ENCODE results near the gene MAN2B2.
"Not testable (repeated sequence)": the region's sequence is repeated elsewhere in the genome, so short reads cannot be mapped to it uniquely, and the experiment has no call there.

The MAN2B2 gene

DNA sequence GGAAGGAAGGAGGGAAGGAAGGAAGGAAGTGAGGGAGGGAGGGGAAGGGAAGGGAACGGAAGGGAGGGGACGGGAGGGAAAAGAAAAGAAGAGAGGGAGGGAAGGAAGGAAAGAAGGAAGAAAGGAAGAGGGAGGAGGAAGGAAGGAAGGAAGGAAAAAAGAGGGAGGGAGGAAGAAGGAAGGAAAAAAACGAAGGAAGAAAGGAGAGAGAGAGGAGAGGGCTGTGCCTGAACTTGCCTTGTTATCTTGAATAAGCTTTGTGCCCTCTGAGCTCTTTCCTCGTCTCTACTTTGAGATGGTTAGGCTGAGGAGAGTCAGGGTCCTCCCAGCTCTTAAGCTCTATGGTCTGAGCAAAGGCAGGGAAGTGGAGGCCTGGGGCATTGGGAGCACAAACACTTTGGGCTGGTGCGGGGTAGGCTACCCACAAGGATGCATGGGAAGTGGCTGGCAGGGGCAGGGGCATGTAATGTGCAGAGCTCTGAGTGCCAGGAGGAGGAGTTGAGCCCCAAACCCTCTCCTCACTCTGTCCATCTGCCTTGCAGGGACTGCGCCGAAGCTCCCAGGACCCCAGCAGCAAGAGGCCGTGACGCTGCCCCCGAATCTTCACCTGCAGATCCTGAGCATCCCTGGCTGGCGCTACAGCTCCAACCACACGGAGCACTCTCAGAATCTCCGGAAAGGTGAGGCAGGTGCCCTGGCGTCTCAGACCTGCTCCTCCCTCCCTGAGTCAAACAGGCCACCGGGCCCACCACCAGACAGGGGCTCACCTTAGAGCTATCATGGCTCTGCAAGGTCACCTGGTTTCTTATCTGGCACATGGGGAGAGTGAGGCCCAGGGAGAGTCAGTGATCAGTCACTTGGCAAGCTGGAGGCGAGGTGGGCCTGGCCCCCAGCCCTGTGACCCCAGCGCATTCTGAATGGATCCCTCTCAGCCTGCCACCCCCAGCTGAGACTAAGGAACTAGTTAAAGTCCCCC is 39.0 kb downstream of the MAN2B2 start:
- DNase-seq (ENCODE audit: low read depth in 1 of 2, low spot score in 1 of 2), result no peak

DNA sequence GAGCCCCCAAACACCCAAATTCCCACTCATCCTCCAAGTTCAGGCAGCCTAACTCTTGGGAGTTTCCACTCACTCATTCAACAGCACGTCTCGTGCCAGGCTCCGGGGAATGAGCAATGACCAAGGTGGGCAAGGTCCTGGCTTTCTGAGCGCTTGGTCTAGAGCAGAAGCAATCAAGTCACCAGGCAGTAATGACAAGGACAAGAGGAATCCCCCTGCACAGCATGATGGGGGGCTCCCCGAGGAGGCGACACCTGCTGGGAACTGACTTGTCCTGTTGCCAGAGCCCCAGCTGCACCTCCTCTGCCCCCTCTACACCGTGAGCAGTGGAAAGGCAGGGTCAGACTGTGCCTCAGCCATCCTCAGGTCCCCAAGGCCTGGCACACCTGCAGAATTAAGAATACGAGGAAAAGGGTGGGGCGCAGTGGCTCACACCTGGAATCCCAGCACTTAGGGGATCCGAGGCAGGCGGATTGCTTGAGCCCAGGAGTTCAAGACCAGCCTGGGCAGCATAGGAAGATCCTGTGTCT is 39.8 kb downstream of the MAN2B2 start:
- no peak for DNase-seq (ENCODE audit: low read depth in 1 of 2, low spot score in 1 of 2)

DNA sequence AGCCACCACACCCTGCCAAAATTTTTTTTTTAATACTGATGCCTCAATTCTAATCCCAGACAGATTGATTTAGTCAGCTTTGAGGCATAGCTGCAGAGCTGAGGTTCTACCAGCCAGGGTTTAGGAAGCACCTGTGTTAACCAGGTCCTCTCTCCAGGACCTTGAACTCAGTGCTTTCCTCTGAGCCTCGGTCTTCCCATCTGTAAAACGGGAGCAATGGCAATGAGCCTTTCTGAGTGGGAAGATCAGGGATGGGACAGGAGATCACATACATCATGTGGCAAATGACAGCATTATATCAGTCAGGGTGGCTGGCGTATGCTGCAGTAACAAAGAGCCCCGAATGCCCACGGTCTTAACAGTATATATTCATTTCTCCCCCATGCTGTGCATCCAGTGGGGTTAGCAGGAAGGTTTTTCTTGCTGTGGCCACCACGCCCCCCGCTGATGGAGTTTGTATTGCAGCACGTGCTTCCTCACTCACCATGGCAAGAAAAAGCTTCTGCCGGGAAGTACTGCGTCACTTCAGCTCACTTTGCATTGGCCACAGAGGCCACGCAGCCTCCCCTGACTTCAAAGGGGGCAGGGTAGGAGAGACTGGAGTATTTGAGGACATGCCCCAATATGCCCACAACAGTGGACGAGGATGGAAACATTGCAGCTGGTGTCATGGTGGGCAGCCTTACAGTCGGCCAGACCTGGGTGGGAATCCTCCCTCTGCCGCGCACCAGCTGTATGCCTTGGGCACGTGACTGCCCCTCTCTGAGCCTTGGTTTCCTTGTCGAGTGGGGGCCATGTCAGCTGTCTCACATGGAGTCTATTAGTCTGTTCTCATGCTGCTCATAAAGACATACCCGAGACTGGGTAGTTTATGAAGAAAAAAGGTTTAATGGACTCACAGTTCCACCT is 41.4 kb downstream of the MAN2B2 start:
- no peak for DNase-seq (ENCODE audit: low read depth in 1 of 2, low spot score in 1 of 2)

DNA sequence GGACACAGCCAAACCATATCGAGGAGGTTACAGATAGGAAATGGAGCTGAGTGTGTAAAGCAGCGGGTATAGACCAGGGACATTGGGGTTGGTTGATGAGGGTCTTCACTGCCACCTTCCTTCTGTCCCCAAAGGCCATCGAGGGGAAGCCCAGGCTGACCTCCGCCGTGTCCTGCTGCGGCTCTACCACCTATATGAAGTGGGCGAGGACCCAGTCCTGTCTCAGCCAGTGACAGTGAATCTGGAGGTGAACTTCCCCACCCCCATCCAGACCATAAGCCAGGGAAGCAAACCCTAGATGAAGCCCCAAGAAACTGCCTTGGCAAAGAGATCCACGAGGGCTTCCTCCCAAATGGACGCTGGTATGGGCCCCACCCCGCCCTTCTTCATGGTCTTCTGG is 42.3 kb downstream of the MAN2B2 start:
- DNase-seq (ENCODE audit: low read depth in 1 of 2, low spot score in 1 of 2), result no peak

DNA sequence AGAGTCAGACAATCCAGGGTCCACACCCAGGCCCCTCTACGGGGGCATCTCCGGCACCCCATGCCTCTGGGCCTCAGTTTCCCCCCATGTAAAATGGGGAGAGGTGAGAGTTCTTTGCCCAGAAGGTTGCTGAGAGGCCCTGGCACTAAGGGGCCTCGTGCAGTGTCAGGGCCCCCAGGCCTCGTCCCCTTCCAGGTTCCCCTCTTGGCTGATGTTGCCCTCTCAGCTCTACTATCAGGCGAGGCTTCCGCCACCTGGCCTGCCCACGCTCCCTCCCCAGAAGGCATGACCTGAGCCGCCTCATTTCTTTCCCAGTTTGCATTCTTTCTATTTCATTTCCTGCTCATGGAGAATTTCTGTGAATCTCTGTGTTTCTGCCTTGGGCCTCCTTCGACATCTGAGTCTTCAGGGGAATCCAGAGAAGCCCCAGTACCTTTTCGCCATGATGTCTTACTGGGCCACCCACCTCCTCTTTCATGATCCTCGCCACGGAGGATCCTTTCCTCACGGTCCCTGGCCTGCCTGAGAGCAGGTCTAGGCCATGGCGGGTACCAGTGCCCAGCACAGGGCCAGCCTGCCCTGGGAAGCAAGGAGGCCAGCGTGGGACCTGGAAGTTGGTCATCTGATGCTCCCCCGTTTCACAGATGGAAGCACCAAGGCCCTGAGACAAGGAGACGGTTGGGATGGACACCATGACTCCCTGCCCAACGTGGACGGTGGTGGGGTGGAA is 43.6 kb downstream of the MAN2B2 start:
- DNase-seq (ENCODE audit: low read depth in 1 of 2, low spot score in 1 of 2), result no peak

DNA sequence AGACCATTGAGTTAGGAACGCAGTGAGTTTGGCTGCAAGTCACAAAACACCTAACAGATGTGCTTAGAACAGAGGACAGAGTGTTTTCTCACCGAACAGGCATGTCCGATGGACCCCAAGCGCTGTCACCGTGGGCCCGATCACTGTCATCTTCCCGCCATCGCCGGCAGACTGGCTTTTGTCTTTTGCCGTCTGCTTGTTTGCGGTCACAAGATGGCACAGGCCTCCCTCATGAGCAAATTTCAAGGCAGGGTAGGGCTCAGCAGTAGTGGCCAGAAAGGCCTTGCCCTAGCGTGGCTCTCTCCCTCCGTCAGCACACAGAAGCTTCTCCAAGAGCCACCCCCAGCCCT is 44.1 kb downstream of the MAN2B2 start:
- DNase-seq (ENCODE audit: low read depth in 1 of 2, low spot score in 1 of 2), result no peak

DNA sequence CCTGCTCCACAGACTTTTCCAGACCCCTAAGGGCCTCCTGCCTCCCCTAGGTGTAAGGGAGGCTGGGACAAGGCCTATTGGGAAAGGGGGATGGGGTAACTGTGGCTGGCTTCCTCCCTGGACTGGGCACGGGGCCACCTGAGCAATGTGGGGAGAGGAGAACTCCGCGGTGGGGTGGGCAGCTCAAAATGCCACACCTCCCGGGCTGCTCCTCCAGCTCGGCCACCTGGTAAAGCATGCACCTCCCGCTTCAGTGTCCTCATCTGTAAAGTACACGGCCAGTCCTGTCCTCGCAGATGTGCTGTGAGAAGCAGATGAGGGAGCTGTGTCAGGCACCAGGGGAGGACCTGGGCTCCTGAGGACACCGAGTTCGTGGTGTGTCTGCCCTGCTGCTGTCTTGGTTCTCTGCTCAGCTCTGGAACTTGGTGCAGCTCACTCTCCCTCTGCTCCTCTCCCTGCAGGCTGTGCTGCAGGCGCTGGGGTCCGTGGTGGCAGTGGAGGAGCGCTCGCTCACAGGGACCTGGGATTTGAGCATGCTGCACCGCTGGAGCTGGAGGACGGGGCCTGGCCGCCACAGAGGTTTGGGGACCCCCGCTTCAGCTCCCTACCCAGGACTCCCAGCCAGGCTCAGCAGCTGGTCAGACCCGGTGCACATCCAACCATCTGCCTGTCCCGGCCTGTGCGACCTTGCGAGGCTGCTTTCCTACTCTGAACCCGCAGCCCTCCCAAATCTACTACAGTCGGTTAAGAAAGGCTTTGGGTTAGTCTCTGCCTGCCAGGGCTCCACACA is 44.7 kb downstream of the MAN2B2 start:
- no peak for DNase-seq (ENCODE audit: low read depth in 1 of 2, low spot score in 1 of 2)

DNA sequence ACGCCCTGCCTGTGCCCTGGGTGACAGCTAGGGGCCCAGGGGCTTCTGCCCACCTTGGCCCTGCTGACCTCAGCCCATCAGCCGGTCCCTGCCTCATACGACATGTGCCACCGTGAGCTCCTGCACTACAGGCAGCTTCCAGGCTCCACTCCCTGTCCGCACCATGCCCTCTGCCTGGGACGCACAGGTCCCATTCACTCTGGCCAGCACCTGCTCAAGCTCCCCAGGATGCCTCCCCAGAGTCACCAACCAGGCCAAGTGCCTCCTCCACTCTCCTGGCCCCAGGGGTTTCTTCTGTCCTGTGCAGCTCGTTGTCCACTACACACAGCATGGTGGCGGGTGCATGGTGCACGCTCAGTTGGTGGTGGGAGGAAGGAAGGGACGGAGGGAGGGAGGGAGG is 45.3 kb downstream of the MAN2B2 start:
- no peak for DNase-seq (ENCODE audit: low read depth in 1 of 2, low spot score in 1 of 2)

DNA sequence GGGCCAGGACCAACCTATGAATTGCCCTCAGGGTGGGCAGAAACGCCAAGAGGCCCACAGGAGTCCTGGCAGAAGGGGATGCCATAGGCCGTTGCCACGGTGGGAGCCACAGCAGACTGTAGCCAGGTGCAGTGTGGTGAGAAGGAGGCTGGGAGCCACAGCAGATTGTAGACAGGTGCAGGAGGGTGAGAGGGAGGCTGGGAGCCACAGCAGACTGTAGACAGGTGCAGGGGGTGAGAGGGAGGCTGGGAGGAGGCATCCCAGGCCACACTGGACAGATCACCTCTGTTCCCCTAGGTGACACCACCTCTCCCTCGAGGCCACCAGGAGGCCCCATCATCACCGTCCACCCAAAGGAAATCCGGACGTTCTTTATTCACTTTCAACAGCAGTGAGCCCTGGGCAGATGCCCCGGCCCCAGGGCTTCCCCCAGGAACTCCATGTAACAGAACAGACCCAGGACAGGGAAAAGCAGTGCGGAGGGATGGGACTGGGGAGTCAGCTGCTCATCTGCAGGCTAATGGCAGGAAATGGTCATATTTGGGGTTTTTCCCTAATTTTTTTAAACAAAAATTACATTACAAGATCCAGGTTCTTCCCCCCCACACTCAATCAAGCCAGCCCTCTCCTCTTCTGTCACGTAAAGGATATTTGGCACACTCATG is 46.0 kb downstream of the MAN2B2 start:
- no peak for DNase-seq (ENCODE audit: low read depth in 1 of 2, low spot score in 1 of 2)

DNA sequence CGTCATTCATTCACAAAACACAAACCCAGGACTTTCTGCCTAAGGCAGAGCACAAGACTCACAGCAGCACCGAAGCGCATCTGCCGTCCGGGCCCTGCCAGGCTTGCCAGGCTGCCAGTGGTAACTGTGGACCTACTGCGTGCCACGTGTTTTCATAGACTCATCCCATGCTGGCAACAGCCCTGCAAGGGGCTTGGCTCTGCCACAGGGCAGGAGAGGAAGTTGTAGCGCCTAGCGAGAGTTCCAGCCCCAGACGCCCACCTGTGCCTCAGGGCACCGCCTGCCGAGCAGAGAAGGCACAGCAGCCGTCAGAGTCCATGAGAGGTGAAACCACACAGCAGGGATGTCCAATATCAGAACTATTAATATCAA is 46.6 kb downstream of the MAN2B2 start:
- no peak for DNase-seq (ENCODE audit: low read depth in 1 of 2, low spot score in 1 of 2)

DNA sequence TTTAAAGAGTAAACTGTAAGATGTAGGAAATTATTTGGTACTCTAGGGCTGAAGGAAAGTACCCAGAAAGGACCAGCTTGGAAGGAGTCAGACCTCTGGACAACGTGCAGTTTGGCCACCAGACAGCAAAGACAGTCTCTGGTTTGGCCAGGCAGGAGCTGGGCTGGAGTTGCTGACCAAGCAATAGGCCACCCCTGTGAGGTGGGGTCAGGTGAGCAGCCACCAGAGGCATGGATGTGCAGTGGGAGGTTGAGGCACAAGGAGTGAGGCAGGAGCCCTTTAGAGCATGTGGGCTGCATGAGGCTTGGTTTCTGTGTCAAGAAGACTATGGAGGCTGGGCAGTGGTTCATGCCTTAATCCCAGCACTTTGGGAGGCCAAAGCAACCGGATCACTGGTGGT is 47.8 kb downstream of the MAN2B2 start:
- no peak for DNase-seq (ENCODE audit: low read depth in 1 of 2, low spot score in 1 of 2)

DNA sequence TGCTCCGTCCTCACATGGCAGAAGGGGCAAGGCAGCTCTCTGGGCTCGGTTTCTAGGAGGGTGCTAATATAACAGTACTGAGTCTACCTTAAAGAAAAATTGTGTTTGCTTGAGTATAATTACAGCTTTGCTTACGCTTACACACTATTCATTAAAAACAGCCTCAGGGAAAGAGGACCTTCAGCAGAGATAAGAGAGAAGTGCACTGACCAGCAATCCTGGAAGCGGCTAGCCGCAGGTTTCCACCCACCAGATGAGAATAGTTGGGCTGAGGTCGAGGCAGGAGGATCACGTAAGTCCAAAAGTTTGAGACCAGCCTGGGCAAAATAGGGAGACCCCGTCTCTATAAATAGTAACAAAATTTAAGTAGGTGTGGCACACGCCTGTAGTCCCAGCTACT is 50.3 kb downstream of the MAN2B2 start:
- no peak for DNase-seq (ENCODE audit: low read depth in 1 of 2, low spot score in 1 of 2)

DNA sequence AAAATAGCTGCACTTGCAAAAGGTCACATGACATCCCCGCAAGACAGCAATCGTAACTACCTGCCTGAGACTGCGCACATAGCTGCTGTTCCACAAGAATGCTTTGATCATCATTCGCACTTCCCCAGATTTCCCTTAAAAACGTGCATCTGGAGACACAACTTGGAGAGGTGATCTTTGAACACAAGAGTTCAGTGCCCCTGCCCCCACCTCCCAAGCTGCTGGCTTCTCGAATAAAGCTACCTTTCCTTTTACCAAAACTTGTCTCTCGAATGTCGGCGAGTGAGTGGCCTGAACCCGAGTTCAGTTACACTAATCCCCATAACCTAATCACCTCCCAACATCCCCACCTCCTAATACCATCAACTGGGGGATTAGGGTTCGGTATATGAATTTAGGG is 51.1 kb downstream of the MAN2B2 start:
- no peak for DNase-seq (ENCODE audit: low read depth in 1 of 2, low spot score in 1 of 2)

DNA sequence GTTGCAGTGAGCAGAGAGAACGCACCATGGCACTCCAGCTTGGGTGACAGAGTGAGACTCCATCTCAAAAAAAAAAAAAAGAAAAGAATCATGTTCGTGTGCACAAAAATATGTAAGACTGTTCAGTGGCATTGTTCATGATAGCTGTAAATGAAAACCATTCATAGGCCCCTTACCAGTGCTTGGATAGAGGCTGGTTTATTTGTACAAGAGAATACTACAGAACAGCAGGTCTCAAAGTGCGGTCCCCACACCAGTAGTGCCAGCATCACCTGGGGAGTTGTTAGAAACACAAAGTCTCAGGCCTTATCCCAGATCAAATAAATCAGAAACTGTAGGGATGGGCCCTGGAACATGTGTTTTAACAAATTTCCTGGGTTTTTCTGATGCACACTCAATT is 52.8 kb downstream of the MAN2B2 start:
- DNase-seq (ENCODE audit: low read depth in 1 of 2, low spot score in 1 of 2), result no peak

DNA sequence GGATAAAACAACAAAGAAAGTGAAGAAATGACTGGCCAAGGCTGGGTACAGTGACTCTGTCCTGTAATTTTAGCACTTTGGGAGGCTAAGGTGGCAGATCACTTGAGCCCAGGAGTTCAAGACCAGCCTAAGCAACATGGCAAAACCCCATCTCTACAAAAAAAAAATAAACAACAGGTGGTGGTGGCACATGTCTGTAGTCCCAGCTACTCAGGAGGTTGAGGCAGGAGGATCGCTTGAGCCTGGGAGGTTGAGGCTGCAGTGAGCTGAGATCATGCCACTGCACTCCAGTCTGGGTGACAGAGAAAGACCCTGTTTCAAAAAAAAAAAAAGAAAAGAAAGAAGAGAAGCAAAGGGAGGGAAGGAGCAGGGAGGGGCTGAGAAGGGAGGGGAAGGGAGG is 53.5 kb downstream of the MAN2B2 start:
- DNase-seq (ENCODE audit: low read depth in 1 of 2, low spot score in 1 of 2), result not testable (repeated sequence)

DNA sequence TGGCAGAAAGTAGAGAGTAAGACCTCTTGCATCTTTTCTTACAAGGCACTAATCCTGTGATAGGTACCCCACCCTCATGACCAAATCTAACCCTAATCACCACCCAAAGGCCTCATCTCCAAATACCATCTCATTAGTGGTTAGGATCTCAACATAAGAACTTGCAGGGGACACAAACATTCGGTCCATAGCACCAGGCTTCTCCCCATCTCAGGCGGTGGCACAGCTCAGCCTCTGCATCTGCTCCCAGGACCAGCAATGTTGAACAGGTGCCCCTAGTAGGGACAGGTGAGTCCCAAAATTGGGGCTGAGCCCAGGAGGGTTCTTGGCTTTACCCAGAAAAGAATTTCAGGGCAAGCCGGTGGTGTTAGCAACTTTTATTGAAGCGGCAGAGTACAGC is 57.1 kb downstream of the MAN2B2 start:
- no peak for DNase-seq (ENCODE audit: low read depth in 1 of 2, low spot score in 1 of 2)

DNA sequence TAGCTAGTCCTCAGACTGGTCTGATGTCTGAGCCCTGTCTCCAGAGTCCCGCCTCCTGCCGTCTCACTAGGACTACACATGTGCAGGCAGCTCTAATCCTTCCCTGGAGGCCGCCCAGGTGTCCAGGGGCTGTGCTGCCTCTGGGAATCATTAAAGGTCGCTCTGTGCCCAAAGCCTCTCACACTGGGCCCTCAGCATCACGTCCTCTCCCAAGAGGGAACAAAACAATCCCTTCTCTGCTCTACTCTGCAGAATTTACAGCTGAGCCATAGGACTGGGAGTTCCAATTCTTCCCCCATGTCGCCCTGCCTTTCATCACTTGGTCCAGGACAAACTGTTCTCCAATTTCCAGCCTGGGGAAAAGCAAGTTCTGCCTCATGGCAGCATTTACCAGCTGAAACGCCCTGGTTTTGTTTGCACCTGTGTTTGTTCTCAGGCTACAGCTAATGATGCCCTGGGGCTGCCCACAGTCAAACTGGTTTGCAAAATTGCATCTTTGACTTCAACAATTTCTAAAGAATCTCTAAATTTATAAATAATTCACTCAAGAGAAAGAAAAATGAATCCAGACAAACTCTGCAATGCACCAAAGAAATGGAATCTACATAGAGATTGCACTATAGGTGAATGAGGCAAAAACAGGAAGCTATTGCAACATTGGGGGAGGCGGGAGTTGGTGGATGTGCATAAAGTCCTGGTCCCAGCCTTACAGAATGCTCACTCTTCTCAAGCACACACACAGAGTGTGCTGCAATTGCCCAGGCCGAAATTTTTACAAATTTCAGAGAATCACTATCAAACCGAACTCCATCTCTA is 58.3 kb downstream of the MAN2B2 start:
- DNase-seq (ENCODE audit: low read depth in 1 of 2, low spot score in 1 of 2), result no peak

DNA sequence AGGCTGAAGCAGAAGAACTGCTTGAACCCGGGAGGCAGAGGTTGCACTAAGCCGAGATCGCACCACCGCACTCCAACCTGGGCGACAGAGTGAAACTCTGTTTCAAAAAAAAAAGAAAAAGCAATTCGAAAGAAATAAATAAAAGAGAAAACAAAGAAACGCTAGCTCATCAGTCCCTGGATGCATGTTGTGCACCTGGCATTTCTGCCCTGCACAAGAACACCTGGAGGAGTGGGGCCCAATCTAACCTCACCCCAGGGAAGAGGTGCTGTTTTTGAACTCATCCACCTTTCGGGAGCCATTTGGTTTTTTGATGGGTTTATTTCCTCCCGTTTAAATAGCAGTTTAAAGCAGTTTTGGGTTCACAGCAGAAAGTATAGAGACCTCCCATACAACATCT is 59.8 kb downstream of the MAN2B2 start:
- DNase-seq (ENCODE audit: low read depth in 1 of 2, low spot score in 1 of 2), result no peak

DNA sequence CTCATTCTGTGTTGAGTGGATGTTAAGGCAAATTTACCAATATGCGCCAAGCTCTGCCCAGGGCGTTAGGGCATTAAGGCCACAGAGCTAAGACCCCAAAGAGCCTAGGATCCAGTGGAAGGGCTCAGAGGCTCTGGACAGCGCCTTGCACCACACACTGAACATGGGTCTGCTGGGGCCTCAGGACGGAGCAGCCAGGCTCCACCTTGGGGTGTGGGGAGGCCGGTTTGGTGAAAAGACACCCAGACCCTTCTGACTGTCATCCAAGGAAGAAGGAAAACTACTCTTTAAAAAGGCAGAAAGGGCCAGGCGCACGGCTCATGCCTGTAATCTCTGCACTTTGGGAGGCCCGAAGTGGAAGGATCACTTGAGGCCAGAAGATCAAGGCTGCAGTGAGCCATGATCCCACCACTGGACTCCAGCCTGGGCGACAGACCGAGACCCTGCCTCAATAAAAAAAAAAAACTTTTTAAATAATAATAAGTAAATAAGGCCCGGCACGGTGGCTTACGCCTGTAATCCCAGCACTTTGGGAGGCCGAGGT is 64.2 kb downstream of the MAN2B2 start:
- no peak for DNase-seq (ENCODE audit: low read depth in 1 of 2, low spot score in 1 of 2)

Data from activated T-helper 1 cell treated with anti-CD3 and anti-CD28 coated beads, Interleukin-2, amount 50 U/mL, for 16 hours (primary cell).